HEK293T (cell line): Measurements from ENCODE around the gene PKIB.

Experiments
- HDGF ChIP-seq: fragments of 450-650 bp; IDR thresholded peaks from 2 replicates; pipeline ENCODE4 v1.6.1; 2017; ENCODE audit warnings: antibody characterized with exemption, borderline replicate concordance
- SP1 ChIP-seq: fragments of 450-650 bp; IDR thresholded peaks from 2 replicates; pipeline ENCODE4 v1.6.1; 2017
- ZNF384 ChIP-seq: fragments of 450-650 bp; IDR thresholded peaks from 2 replicates; pipeline ENCODE4 v1.6.1; 2016

GRCh38 chr6:122727244-122727643, 117.0 kb downstream of the PKIB start:
- TF ChIP-seq SP1: no peak
- TF ChIP-seq HDGF: no peak
- no peak for TF ChIP-seq ZNF384
